LNCAP (cell line): Measurements from ENCODE around the gene TTC36.
A peak's percentile ranks its signal among the peaks of the same experiment; 100 is the strongest.

Source experiments
- TF ChIP-seq, protein P1 (sequence below): fragments of 450-650 bp; IDR thresholded peaks from 2 replicates; pipeline ENCODE4 v1.5.1; 2017; ENCODE audit warnings: mild to moderate bottlenecking

Gene TTC36, protein sequence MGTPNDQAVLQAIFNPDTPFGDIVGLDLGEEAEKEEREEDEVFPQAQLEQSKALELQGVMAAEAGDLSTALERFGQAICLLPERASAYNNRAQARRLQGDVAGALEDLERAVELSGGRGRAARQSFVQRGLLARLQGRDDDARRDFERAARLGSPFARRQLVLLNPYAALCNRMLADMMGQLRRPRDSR

DNA sequence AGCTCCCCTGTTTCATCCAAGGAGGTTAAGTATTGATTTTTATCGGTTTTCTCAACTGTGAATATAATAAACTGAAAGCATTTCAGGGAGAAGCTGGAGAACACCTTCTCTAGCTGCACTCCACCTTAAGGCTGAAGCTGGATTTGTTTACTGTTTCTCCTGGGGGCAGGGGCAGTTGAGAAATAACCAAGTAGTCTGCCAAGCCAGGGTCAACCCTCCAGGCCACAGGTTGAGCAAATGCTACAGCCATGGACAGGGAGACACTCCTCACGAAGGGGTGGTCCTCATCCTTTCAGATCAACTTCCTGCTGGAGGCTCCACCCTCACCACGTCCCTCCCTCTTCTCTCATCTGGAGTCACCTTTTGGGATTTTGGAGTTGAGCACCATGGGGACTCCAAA is at the start of gene TTC36:
TTC36 (plus strand) TSS at position 366 of the 400 bp plus-strand sequence; CDS start at position 387, 21 bp downstream.
- TF ChIP-seq, protein P1, sequence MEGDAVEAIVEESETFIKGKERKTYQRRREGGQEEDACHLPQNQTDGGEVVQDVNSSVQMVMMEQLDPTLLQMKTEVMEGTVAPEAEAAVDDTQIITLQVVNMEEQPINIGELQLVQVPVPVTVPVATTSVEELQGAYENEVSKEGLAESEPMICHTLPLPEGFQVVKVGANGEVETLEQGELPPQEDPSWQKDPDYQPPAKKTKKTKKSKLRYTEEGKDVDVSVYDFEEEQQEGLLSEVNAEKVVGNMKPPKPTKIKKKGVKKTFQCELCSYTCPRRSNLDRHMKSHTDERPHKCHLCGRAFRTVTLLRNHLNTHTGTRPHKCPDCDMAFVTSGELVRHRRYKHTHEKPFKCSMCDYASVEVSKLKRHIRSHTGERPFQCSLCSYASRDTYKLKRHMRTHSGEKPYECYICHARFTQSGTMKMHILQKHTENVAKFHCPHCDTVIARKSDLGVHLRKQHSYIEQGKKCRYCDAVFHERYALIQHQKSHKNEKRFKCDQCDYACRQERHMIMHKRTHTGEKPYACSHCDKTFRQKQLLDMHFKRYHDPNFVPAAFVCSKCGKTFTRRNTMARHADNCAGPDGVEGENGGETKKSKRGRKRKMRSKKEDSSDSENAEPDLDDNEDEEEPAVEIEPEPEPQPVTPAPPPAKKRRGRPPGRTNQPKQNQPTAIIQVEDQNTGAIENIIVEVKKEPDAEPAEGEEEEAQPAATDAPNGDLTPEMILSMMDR = no peak

DNA sequence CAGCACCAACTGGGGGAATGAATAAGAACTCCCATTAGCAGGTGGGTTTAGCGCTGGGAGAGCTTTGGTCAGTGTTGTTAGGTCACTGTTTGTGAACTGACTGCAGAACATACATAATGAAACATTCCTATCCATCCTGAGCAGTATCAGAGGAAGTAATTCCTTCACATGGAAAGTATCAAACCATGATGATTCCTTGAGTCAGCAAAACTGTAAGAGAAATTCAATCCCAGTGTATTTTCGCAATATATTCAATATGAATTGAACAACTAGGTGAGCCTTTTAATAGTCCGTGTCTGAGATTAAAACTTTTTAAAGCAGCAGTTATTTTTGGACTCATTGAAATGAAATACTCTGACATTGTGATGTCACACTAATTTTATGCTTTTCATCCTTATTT is 42.9 kb upstream of the TTC36 start:
- TF ChIP-seq, protein P1 = no peak

DNA sequence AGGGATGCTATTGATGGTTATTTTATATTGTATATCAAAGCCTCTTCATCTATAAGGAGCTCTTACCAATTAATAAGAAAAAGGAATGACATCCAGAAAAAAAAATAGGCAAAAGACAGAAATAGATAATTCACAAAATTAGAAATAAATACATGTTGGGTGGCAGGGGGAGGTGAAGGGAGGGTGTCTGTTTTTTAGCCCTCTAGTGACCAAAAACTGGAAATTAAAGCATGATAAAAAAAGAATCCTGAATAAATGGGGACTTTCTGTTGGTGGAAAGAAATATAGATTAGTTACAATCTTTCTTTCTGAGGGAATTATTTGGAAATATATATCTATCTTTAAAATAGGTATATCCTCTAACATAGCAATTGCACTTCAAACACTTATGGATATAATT is 42.0 kb upstream of the TTC36 start:
- TF ChIP-seq, protein P1 = no peak

DNA sequence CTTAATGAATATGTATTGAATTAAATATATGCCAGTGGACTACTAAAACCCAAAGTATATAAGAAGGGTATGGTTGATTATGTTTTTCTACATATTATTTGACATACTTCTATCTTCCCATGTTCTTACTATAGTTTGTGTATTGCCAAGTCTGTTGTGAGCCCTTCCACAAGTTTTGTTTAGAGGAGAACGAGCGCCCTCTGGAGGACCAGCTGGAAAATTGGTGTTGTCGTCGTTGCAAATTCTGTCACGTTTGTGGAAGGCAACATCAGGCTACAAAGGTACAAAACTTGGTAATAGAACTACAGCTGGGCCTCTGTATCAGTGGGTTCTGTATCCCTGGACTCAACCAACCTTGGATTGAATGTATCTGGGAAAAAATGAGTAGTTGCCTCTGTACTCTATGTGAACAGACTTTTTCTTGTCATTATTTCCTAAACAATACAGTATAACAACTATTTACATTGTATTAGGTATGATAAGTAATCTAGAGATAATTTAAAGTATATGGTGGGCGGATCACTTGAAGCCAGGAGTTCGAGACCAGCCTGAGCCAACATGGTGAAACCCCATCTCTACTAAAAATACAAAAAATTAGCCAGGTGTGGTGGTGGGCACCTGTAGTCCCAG is 38.7 kb upstream of the TTC36 start:
- TF ChIP-seq, protein P1 = peak; percentile 90

DNA sequence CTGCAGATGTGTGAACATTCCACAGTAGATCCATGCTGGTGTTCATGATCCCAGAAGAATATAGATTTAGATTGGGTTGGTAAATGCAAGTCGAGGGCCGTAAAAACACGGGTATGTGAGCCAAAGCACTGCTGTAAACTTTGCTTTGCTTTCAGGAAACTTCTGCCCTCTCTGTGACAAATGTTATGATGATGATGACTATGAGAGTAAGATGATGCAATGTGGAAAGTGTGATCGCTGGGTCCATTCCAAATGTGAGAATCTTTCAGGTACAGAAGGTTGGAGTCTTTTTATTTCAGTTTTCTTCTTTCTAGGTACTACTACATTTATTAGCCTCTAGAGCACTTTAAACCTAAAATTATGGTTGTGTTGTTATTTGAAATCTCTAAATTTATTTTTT is 36.2 kb upstream of the TTC36 start:
- TF ChIP-seq, protein P1 = no peak

DNA sequence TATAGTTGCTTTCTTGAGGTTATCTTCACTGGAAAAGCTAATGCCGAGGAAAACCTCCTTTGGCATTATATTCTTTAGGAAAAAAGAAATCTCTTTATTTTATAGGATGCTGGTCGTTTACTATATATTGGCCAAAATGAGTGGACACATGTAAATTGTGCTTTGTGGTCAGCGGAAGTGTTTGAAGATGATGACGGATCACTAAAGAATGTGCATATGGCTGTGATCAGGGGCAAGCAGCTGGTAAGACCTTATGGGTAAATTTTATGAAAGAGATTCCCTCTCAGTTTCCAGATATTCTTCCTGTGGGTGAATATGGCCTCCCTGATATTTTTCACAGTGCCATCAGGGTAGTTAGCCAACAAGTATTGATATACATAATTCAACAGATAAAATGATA is 29.4 kb upstream of the TTC36 start:
- TF ChIP-seq, protein P1 = no peak

DNA sequence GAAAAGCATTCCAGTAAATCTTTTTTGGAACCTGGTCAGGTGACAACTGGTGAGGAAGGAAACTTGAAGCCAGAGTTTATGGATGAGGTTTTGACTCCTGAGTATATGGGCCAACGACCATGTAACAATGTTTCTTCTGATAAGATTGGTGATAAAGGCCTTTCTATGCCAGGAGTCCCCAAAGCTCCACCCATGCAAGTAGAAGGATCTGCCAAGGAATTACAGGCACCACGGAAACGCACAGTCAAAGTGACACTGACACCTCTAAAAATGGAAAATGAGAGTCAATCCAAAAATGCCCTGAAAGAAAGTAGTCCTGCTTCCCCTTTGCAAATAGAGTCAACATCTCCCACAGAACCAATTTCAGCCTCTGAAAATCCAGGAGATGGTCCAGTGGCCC is 24.1 kb upstream of the TTC36 start:
- TF ChIP-seq, protein P1 = no peak
